Measurements from ENCODE around the gene TSSC4. TPM values are rescaled to one million over a fixed set of nuclear protein-coding genes. Genes with fewer than 3 reads are reported as not detected.

The TSSC4 gene
- total RNA-seq, 8 experiments from 2014 or later, result 34.1 to 51.2 (median 42.6) TPM

DNA sequence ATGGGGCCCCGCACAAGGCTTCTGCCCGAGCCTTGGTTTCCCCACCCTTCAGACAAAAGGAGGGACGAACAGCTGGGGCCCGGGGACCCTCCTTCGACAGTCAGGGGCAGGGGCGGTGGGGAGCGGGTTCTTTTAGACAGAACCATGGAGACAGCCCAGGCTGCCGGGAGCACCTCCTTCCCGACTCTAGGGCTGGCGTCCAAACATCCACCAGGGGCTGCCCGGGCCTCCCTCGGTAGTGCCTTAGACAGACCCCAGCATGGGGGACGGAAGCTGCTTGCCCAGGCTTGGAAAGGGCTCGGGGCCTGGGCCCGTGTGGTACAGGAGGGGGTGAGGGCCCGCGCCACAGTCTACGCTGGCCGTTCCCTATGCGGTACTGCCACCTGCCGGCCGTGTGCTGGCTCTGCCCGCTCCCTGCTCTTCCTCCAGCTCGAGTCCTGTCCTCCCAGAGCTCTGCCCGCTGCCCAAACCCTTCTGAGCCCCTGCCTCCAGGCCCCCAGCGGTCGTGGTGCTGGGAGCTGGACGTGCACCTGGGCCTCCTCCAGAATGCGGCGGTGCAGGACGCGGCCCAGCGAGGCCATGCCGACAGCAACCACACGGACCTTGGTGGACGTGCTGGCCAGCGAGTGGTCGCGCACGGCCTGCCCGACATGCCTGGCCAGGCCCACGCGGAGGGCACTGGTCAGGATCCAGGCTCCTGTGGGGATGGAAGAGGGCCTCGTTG, 20.1 kb downstream of the TSSC4 start:
- Histone ChIP-seq H3K4me1 (replicated peaks in 1 of 2) (peaks cover 9 to 11% of the 10 kb centered on the region in 2 donors), H3K4me3 (no peak overlapping the region), H3K27ac (peak overlapping the region in 1 of 2 donors; percentile 34)
- ATAC-seq (replicated peaks in 6 of 8), result peak; percentile 94 to 98 (median 95)
- in situ Hi-C loops (cut with MboI; ENCODE audit: low pct_unique_long_range_greater_than_20kb in 2 of 9, low sequenced_read_pairs in 9 of 9, unreplicated experiment in 9 of 9), result loop anchor here in 7 of 9 experiments (10.0 to 25.0 kb wide), 5 partner anchors 108 to 474 kb away; partner anchors contain the start of genes CDKN1C (in 2 of the 7), C11orf21 (in 1 of the 7) and TSPAN32 (in 1 of the 7)
- 0 to 13% methylated on average over 2 to 3 of the region's 44 CpGs; no CpG with 5 or more reads in 8 of the 10 experiments for WGBS, 10 experiments

DNA sequence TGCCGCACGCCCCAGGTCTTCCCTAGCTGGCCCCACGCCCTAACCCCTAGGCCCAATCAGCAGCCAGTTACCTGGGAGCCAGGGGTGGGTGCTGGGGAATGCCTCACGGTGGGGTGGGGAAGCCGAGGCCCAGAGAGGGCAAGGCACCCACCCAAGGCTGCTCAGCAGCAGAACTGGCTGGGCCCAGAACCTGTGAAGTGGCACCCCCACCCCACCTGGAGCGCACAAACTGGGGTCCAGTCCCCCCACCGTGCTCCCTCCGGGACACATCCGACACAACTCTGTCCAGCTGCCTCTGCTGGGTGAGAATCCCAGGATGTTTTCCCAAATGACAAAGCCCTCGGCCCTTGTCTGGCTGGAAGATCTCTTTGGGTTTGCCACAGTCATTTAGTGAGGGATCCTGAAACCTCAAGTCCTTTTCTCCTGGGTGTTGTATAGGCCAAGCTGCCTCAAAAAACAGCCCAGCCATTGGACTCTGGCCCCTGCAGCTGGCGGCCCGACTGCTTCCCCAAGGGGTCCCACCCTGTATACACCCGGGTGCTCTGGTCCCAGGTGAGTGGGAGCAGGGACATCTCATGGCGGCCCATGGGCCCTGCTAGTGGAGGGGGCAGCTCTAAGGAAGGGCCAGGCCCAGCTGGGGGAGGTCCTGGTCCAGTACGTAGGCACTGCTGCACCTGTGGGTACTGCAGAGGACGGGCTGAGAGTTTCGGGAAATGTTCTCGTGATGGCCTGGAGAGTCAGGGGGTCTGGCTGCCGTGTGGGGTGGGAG, 20.9 kb downstream of the TSSC4 start:
- Histone ChIP-seq H3K4me1 (replicated peaks in 1 of 2) (peaks cover 9 to 11% of the 10 kb centered on the region in 2 donors), H3K27ac (no peak overlapping the region), H3K4me3 (no peak overlapping the region)
- WGBS, 10 experiments, result 40 to 100% (median 70%) methylated on average over 1 to 2 of the region's 19 CpGs; no CpG with 5 or more reads in 6 of the 10 experiments
- in situ Hi-C loops (cut with MboI; ENCODE audit: low pct_unique_long_range_greater_than_20kb in 2 of 9, low sequenced_read_pairs in 9 of 9, unreplicated experiment in 9 of 9), result loop anchor here in 7 of 9 experiments (10.0 to 25.0 kb wide), 5 partner anchors 109 to 473 kb away; partner anchors contain the start of genes CDKN1C (in 2 of the 7), C11orf21 (in 1 of the 7) and TSPAN32 (in 1 of the 7)
- ATAC-seq (replicated peaks in 6 of 8), result no peak

DNA sequence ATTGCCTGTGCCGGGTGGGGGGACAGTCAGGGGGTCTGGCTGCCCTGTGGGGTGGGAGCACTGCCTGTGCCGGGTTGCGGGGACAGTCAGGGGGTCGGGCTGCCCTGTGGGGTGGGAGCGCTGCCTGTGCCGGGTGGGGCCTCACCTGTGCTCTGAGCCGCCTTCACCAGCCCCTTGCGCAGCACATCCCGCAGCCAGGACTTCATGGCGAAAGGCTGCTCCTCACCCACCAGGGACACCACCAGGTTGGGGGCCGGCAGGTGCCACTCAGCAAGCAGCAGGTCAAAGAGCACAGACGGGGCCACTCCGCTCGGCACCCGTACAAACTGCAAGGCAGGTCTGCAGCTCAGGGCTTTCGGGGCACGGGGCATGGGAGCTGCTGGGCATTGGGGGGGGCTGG, 21.4 kb downstream of the TSSC4 start:
- no peak for ATAC-seq (replicated peaks in 6 of 8)
- no CpG with 5 or more reads among the region's 17 CpGs for WGBS, 10 experiments
- in situ Hi-C loops (cut with MboI; ENCODE audit: low pct_unique_long_range_greater_than_20kb in 2 of 9, low sequenced_read_pairs in 9 of 9, unreplicated experiment in 9 of 9), result loop anchor here in 7 of 9 experiments (10.0 to 25.0 kb wide), 5 partner anchors 110 to 473 kb away; partner anchors contain the start of genes CDKN1C (in 2 of the 7), C11orf21 (in 1 of the 7) and TSPAN32 (in 1 of the 7)
- H3K4me1 ChIP-seq (replicated peaks in 1 of 2), result peaks cover 9 to 11% of the 10 kb centered on the region in 2 donors
- H3K4me3 ChIP-seq, result no peak overlapping the region
- no peak overlapping the region for H3K27ac ChIP-seq

GRCh38 chr11:2422461-2423156, 22.1 kb downstream of the TSSC4 start:
- WGBS, 10 experiments, result 50% methylated on average over 1 to 2 of the region's 14 CpGs; no CpG with 5 or more reads in 8 of the 10 experiments
- Histone ChIP-seq H3K27ac (no peak overlapping the region), H3K4me1 (replicated peaks in 1 of 2) (peaks cover 9 to 11% of the 10 kb centered on the region in 2 donors), H3K4me3 (no peak overlapping the region)
- in situ Hi-C loops (cut with MboI; ENCODE audit: low pct_unique_long_range_greater_than_20kb in 2 of 9, low sequenced_read_pairs in 9 of 9, unreplicated experiment in 9 of 9), result loop anchor here in 7 of 9 experiments (10.0 to 25.0 kb wide), 5 partner anchors 110 to 472 kb away; partner anchors contain the start of genes CDKN1C (in 2 of the 7), C11orf21 (in 1 of the 7) and TSPAN32 (in 1 of the 7)
- ATAC-seq (replicated peaks in 6 of 8), result no peak

DNA sequence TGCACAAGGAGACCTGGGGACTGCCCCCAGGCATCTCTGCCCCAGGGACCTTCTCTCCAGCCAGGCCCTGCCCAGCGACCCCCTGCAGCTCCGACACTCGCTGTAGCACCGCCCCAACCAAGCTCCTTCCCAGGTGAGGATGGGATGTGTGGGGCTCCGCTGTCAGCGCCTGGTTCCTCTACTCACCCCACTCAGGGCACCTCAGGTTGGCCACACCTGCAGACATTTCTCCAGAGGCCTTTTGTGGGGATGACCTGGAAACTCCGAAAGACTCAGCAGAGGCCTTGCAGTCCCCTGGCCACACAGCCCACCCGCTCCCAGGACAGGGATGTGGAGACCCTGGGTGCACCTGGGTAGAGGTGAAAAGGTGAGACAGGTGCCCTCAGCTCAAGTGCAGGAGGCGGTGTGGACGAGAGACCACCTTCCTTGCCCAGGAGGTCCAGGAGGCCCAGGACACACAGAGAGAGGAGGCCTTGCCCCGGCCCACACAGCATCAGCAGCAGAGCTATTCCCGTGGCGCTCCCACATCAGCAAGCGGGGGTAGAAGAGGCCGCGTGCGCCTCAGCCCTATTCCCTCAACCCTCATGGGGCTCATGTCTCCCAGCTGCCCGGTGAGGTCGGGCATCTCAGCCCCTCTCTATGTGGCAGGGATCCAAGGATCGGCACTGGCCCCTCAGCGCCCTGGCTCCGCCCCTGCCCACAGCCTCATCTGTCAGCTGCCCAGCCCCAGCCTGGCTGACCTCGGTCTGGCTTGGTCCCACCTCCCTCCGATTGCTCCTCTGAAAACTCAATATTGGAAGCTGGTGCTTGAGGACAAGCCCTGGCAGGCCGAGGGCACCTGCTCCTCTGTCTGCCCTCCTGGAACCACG, 22.8 kb downstream of the TSSC4 start:
- WGBS, 10 experiments, result 55 to 100% (median 89%) methylated on average over 1 to 7 of the region's 26 CpGs; no CpG with 5 or more reads in 6 of the 10 experiments
- Histone ChIP-seq H3K27ac (no peak overlapping the region), H3K4me3 (no peak overlapping the region), H3K4me1 (replicated peaks in 1 of 2) (peaks cover 9 to 11% of the 10 kb centered on the region in 2 donors)
- in situ Hi-C loops (cut with MboI; ENCODE audit: low pct_unique_long_range_greater_than_20kb in 2 of 9, low sequenced_read_pairs in 9 of 9, unreplicated experiment in 9 of 9), result loop anchor here in 7 of 9 experiments (10.0 to 25.0 kb wide), 5 partner anchors 111 to 471 kb away; partner anchors contain the start of genes CDKN1C (in 2 of the 7), C11orf21 (in 1 of the 7) and TSPAN32 (in 1 of the 7)
- no peak for ATAC-seq (replicated peaks in 6 of 8)

- 67 to 87% methylated on average over 3 to 8 of the region's 28 CpGs; no CpG with 5 or more reads in 8 of the 10 experiments for WGBS, 10 experiments
- ATAC-seq (replicated peaks in 6 of 8), result no peak
- no peak overlapping the region for H3K4me3 ChIP-seq
- in situ Hi-C loops (cut with MboI; ENCODE audit: low pct_unique_long_range_greater_than_20kb in 2 of 9, low sequenced_read_pairs in 9 of 9, unreplicated experiment in 9 of 9), result loop anchor here in 8 of 9 experiments (5.0 to 25.0 kb wide), 6 partner anchors 107 to 470 kb away; partner anchors contain the start of genes CDKN1C (in 3 of the 8), C11orf21 (in 1 of the 8) and TSPAN32 (in 1 of the 8)
- H3K4me1 ChIP-seq (replicated peaks in 1 of 2), result peaks cover 3 to 8% of the 10 kb centered on the region in 2 donors
- no peak overlapping the region for H3K27ac ChIP-seq
Measured at GRCh38 chr11:2424811-2425495, 24.4 kb downstream of the TSSC4 start.

- no peak for ATAC-seq (replicated peaks in 6 of 8)
Measured at GRCh38 chr11:2425506-2425905, 25.0 kb downstream of the TSSC4 start.

DNA sequence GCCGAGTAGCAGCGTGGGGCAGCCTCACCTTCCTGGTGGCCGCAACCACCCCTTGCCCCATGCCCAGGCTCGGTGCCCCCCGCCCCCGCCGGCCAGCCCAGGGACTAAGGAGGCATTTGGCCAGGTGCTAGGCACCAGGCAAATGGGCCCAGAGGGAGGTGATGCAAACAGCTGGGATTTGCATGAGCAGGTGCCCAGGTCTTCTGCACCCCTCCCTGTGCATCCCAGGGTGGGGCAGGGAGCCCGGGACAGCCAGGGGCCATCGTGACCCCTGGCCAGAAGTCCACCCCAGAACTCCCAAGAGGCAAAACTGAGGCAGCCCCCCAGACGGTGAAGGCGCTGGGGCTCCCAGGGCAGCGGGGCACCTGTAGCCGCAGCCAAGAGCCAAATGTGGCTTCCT, 25.7 kb downstream of the TSSC4 start:
- Histone ChIP-seq H3K4me1 (replicated peaks in 1 of 2) (no peaks in the 10 kb centered on the region), H3K4me3 (no peak overlapping the region), H3K27ac (no peak overlapping the region)
- in situ Hi-C loops (cut with MboI; ENCODE audit: low pct_unique_long_range_greater_than_20kb in 2 of 9, low sequenced_read_pairs in 9 of 9, unreplicated experiment in 9 of 9), result loop anchor here in 3 of 9 experiments (5.0 to 25.0 kb wide), 4 partner anchors 106 to 469 kb away; partner anchors contain the start of gene CDKN1C (in 1 of the 3)
- ATAC-seq (replicated peaks in 6 of 8), result no peak
- WGBS, 10 experiments, result 66 to 100% methylated on average over 1 to 5 of the region's 13 CpGs; no CpG with 5 or more reads in 8 of the 10 experiments

More at GRCh38 chr11:2425506-2425905, 25.0 kb downstream of the TSSC4 start:
- WGBS, 10 experiments, result 60% methylated on average over 2 of the region's 8 CpGs; no CpG with 5 or more reads in 9 of the 10 experiments
- H3K4me1 ChIP-seq (replicated peaks in 1 of 2), result peaks cover 1 to 4% of the 10 kb centered on the region in 2 donors
- in situ Hi-C loops (cut with MboI; ENCODE audit: low pct_unique_long_range_greater_than_20kb in 2 of 9, low sequenced_read_pairs in 9 of 9, unreplicated experiment in 9 of 9), result loop anchor here in 3 of 9 experiments (5.0 to 25.0 kb wide), 4 partner anchors 107 to 469 kb away; partner anchors contain the start of gene CDKN1C (in 1 of the 3)
- H3K27ac ChIP-seq, result no peak overlapping the region
- H3K4me3 ChIP-seq, result no peak overlapping the region

GRCh38 chr11:2426826-2427521, 26.4 kb downstream of the TSSC4 start:
- in situ Hi-C loops (cut with MboI; ENCODE audit: low pct_unique_long_range_greater_than_20kb in 2 of 9, low sequenced_read_pairs in 9 of 9, unreplicated experiment in 9 of 9), result loop anchor here in 3 of 9 experiments (5.0 to 25.0 kb wide), 4 partner anchors 105 to 468 kb away; partner anchors contain the start of gene CDKN1C (in 1 of the 3)
- Histone ChIP-seq H3K27ac (no peak overlapping the region), H3K4me1 (replicated peaks in 1 of 2) (no peaks in the 10 kb centered on the region), H3K4me3 (no peak overlapping the region)
- 60 to 87% (median 69%) methylated on average over 1 to 6 of the region's 14 CpGs; no CpG with 5 or more reads in 6 of the 10 experiments for WGBS, 10 experiments
- ATAC-seq (replicated peaks in 6 of 8), result peak in 2 of 8 experiments; percentile 11 to 13

DNA sequence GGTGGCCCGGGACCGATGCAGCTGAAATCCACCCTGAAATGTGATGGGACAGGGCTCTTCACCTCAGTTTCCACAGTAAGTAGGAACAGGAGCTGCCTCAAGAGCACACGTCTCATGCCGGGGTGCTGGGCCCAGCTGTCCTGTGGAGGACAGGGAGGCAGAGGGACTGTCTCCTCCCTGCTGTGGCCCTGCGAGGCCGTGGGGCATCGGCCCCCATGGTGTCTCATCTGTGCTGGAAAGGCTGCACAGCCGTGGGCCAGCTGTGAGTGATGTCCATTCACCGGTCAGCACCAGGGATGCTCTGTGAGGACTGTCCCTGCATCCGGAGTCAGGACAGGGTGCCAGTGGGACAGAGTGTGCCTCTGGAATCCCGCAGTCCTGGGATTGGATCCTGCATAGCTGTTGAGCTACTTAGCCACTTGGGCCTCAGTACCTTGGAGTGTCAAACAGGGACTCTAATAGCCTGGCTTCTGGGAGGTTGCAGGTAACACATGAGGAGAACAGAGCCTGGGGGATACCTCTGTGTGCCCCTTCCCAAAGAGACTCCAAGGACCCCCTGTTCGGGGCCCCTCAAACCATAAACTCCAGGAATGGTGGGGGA, 27.3 kb downstream of the TSSC4 start:
- H3K27ac ChIP-seq, result no peak overlapping the region
- H3K4me3 ChIP-seq, result no peak overlapping the region
- in situ Hi-C loops (cut with MboI; ENCODE audit: low pct_unique_long_range_greater_than_20kb in 2 of 9, low sequenced_read_pairs in 9 of 9, unreplicated experiment in 9 of 9), result loop anchor here in 3 of 9 experiments (5.0 to 25.0 kb wide), 4 partner anchors 104 to 467 kb away; partner anchors contain the start of gene CDKN1C (in 1 of the 3)
- peak in 5 of 8 experiments; percentile 6 to 37 (median 15) for ATAC-seq (replicated peaks in 6 of 8)
- 0 to 79% (median 40%) methylated on average over 1 to 3 of the region's 12 CpGs; no CpG with 5 or more reads in 3 of the 10 experiments for WGBS, 10 experiments
- H3K4me1 ChIP-seq (replicated peaks in 1 of 2), result no peaks in the 10 kb centered on the region
